Loucy (cell line): ENCODE measurements around the gene AP3B2.

ENCODE experiments used
- EZH2phosphoT487 ChIP-seq: fragments of 200-600 bp; IDR thresholded peaks from 2 replicates; pipeline ENCODE4 v1.6.1; 2018; ENCODE audit warnings: antibody characterized with exemption, mild to moderate bottlenecking, moderate library complexity, borderline replicate concordance
- TF ChIP-seq, protein P1 (sequence below): fragments of 200-600 bp; sonication (generic); conservative IDR thresholded peaks from 2 replicates; pipeline ENCODE4 v1.5.1; 2014; ENCODE audit warnings: mild to moderate bottlenecking, antibody characterized with exemption, low read length

DNA sequence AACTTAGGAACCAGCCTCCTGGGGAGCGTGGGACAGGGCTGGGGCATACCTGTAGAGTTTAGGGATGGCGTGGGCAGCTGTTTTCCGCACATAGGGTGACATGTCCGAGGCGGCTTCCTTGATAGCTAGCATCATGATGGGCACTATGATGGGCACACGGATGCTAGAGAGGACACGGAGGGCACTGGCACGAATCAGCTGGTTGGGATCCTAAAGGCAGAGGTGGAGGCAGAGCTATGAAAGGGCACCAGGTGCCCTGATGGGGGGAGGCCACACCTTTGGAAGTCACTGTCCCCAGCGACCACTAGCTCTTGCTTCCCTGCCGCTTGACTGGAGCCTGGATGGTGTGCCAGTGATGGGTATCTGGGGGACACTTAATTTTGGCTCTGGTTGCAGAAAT lies 28.3 kb downstream of the AP3B2 start:
- TF ChIP-seq, protein P1, sequence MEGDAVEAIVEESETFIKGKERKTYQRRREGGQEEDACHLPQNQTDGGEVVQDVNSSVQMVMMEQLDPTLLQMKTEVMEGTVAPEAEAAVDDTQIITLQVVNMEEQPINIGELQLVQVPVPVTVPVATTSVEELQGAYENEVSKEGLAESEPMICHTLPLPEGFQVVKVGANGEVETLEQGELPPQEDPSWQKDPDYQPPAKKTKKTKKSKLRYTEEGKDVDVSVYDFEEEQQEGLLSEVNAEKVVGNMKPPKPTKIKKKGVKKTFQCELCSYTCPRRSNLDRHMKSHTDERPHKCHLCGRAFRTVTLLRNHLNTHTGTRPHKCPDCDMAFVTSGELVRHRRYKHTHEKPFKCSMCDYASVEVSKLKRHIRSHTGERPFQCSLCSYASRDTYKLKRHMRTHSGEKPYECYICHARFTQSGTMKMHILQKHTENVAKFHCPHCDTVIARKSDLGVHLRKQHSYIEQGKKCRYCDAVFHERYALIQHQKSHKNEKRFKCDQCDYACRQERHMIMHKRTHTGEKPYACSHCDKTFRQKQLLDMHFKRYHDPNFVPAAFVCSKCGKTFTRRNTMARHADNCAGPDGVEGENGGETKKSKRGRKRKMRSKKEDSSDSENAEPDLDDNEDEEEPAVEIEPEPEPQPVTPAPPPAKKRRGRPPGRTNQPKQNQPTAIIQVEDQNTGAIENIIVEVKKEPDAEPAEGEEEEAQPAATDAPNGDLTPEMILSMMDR = no peak
- TF ChIP-seq EZH2phosphoT487 = no peak
